MM.1S (cell line): ENCODE data around the gene SERPINF2.

Source experiments
- DNase-seq: peaks from one replicate; pipeline ENCODE4 v3.0.0-alpha.2; 2015
- H2AFZ ChIP-seq: fragments of 300-600 bp; sonication (generic); 2 replicates; pipeline ENCODE4 v1.6.0; 2016; ENCODE audit warnings: antibody characterized with exemption, low read length
- H3F3A ChIP-seq: fragments of 300-600 bp; sonication (generic); 2 replicates; pipeline ENCODE4 v1.6.1; 2016; ENCODE audit warnings: mild to moderate bottlenecking, antibody characterized with exemption, low read length, moderate library complexity, mixed read lengths; ENCODE audit not compliant: insufficient read depth
- H3K27ac ChIP-seq: fragments of 300-600 bp; sonication (generic); 2 replicates; pipeline ENCODE4 v1.5.1; 2016; ENCODE audit warnings: mild to moderate bottlenecking, low read length
- H3K27me3 ChIP-seq: fragments of 300-600 bp; sonication (generic); replicated peaks from 2 replicates; pipeline ENCODE4 v1.6.0; 2016; ENCODE audit warnings: low read length; ENCODE audit not compliant: insufficient read depth
- H3K36me3 ChIP-seq: fragments of 300-600 bp; sonication (generic); replicated peaks from 2 replicates; pipeline ENCODE4 v1.6.1; 2016; ENCODE audit warnings: mild to moderate bottlenecking, low read length, mixed read lengths; ENCODE audit not compliant: insufficient read depth
- H3K4me1 ChIP-seq: fragments of 300-600 bp; sonication (generic); 2 replicates; pipeline ENCODE4 v1.6.1; 2016; ENCODE audit warnings: low read length, mixed read lengths
- H3K4me2 ChIP-seq: fragments of 300-600 bp; sonication (generic); 2 replicates; pipeline ENCODE4 v1.6.0; 2016; ENCODE audit warnings: low read depth, low read length
- H3K4me3 ChIP-seq: fragments of 300-600 bp; sonication (generic); 2 replicates; pipeline ENCODE4 v1.5.1; 2016; ENCODE audit warnings: low read length, mixed read lengths
- H3K79me2 ChIP-seq: fragments of 300-600 bp; sonication (generic); 2 replicates; pipeline ENCODE4 v1.6.1; 2016; ENCODE audit warnings: mixed run types, low read length, mixed read lengths
- H3K9ac ChIP-seq: fragments of 300-600 bp; sonication (generic); 2 replicates; pipeline ENCODE4 v1.6.1; 2016; ENCODE audit warnings: low read length, mixed read lengths
- H3K9me2 ChIP-seq: fragments of 300-600 bp; sonication (generic); replicated peaks from 2 replicates; pipeline ENCODE4 v1.6.1; 2016; ENCODE audit warnings: mild to moderate bottlenecking, low read length, mixed read lengths; ENCODE audit not compliant: insufficient read depth
- H3K9me3 ChIP-seq: fragments of 300-600 bp; sonication (generic); replicated peaks from 2 replicates; pipeline ENCODE4 v1.6.1; 2016; ENCODE audit warnings: mild to moderate bottlenecking, low read length, mixed read lengths; ENCODE audit not compliant: insufficient read depth
- H4K20me1 ChIP-seq: fragments of 300-600 bp; sonication (generic); 2 replicates; pipeline ENCODE4 v1.6.1; 2016; ENCODE audit warnings: mild to moderate bottlenecking, low read length, moderate library complexity, mixed read lengths; ENCODE audit not compliant: insufficient read depth
- EZH2 ChIP-seq: fragments of 300-600 bp; sonication (generic); optimal IDR thresholded peaks from 2 replicates; pipeline ENCODE3; 2017; ENCODE audit warnings: low read depth, mild to moderate bottlenecking, antibody characterized with exemption, low read length, mixed read lengths
- EZH2phosphoT487 ChIP-seq: fragments of 300-600 bp; sonication (generic); IDR thresholded peaks from 2 replicates; pipeline ENCODE4 v1.6.1; 2018; ENCODE audit warnings: antibody characterized with exemption, low read length
- TF ChIP-seq, protein P1 (sequence below): fragments of 300-600 bp; sonication (generic); IDR thresholded peaks from 2 replicates; pipeline ENCODE4 v1.5.1; 2016; ENCODE audit warnings: antibody characterized with exemption, low read length, mixed read lengths

SERPINF2 gene

GRCh38 chr17:1758807-1759206 lies 16.1 kb downstream of the SERPINF2 start:
- no peaks in the 10 kb centered on the region for H3K79me2 ChIP-seq
- no peaks in the 10 kb centered on the region for H3K9me3 ChIP-seq
- peaks cover 7% of the 10 kb centered on the region for H3K4me1 ChIP-seq
- no peaks in the 10 kb centered on the region for H4K20me1 ChIP-seq
- no peak for DNase-seq
- H3K9ac ChIP-seq, result no peak overlapping the region
- H3F3A ChIP-seq, result peaks cover 3% of the 10 kb centered on the region
- H3K36me3 ChIP-seq, result no peaks in the 10 kb centered on the region
- TF ChIP-seq EZH2phosphoT487 (no peak), EZH2 (no peak)
- TF ChIP-seq, protein P1, sequence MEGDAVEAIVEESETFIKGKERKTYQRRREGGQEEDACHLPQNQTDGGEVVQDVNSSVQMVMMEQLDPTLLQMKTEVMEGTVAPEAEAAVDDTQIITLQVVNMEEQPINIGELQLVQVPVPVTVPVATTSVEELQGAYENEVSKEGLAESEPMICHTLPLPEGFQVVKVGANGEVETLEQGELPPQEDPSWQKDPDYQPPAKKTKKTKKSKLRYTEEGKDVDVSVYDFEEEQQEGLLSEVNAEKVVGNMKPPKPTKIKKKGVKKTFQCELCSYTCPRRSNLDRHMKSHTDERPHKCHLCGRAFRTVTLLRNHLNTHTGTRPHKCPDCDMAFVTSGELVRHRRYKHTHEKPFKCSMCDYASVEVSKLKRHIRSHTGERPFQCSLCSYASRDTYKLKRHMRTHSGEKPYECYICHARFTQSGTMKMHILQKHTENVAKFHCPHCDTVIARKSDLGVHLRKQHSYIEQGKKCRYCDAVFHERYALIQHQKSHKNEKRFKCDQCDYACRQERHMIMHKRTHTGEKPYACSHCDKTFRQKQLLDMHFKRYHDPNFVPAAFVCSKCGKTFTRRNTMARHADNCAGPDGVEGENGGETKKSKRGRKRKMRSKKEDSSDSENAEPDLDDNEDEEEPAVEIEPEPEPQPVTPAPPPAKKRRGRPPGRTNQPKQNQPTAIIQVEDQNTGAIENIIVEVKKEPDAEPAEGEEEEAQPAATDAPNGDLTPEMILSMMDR, result no peak
- no peaks in the 10 kb centered on the region for H3K9me2 ChIP-seq
- H3K27ac ChIP-seq, result no peak overlapping the region
- no peak overlapping the region for H2AFZ ChIP-seq
- no peak overlapping the region for H3K4me3 ChIP-seq
- H3K4me2 ChIP-seq, result no peak overlapping the region
- H3K27me3 ChIP-seq, result peaks cover 27% of the 10 kb centered on the region; the same call in 1 of the 2 replicates

- no peak overlapping the region for H3K4me3 ChIP-seq
- no peaks in the 10 kb centered on the region for H4K20me1 ChIP-seq
- H3K79me2 ChIP-seq, result no peaks in the 10 kb centered on the region
- no peak overlapping the region for H3K4me2 ChIP-seq
- H3K4me1 ChIP-seq, result peaks cover 13% of the 10 kb centered on the region
- no peak for DNase-seq
- no peak overlapping the region for H2AFZ ChIP-seq
- no peaks in the 10 kb centered on the region for H3K9me3 ChIP-seq
- H3K9me2 ChIP-seq, result no peaks in the 10 kb centered on the region
- no peak overlapping the region for H3K27ac ChIP-seq
- peaks cover 22% of the 10 kb centered on the region; the same call in 1 of the 2 replicates for H3K27me3 ChIP-seq
- TF ChIP-seq EZH2phosphoT487 (no peak), EZH2 (no peak)
- TF ChIP-seq, protein P1, result no peak
- no peaks in the 10 kb centered on the region for H3K36me3 ChIP-seq
- H3F3A ChIP-seq, result peaks cover 10% of the 10 kb centered on the region
- no peak overlapping the region for H3K9ac ChIP-seq
Observed at GRCh38 chr17:1759529-1759928, 16.9 kb downstream of the SERPINF2 start.

DNA sequence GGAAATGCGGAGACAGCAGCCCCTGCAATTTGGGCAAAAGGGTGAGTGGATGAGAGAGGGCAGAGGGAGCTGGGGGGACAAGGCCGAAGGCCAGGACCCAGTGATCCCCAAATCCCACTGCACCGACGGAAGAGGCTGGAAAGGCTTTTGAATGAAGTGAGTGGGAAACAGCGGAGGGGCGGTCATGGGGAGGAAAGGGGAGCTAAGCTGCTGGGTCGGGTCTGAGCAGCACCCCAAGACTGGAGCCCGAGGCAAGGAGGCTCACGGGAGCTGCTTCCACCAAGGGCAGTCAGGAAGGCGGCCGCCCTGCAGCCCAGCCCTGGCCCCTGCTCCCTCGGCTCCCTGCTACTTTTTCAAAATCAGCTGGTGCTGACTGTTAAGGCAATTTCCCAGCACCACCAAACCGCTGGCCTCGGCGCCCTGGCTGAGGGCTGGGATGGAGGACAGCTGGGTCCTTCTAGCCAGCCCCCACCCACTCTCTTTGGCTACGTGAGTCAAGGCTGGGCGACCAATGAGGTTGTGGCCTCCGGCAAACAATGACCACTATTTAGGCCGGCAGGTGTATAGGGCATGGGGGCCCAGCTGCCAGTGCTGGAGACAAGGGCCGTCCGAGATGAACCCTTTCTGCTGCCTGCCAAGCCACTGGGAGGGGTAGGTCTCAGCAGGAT lies 19.7 kb downstream of the SERPINF2 start:
- peaks cover 15% of the 10 kb centered on the region for H3K4me1 ChIP-seq
- no peak overlapping the region for H3K9ac ChIP-seq
- H3K36me3 ChIP-seq, result no peaks in the 10 kb centered on the region
- H3F3A ChIP-seq, result peaks cover 11% of the 10 kb centered on the region
- H3K79me2 ChIP-seq, result no peaks in the 10 kb centered on the region
- TF ChIP-seq EZH2phosphoT487 (no peak), EZH2 (no peak)
- TF ChIP-seq, protein P1, result no peak
- no peak for DNase-seq
- H3K4me3 ChIP-seq, result no peak overlapping the region
- no peaks in the 10 kb centered on the region for H3K9me3 ChIP-seq
- no peak overlapping the region for H3K4me2 ChIP-seq
- H3K9me2 ChIP-seq, result no peaks in the 10 kb centered on the region
- H2AFZ ChIP-seq, result no peak overlapping the region
- H3K27me3 ChIP-seq, result 0 out of 2 replicates have a peak, but pooled peaks cover under 1% of the 10 kb centered on the region
- no peak overlapping the region for H3K27ac ChIP-seq
- no peaks in the 10 kb centered on the region for H4K20me1 ChIP-seq
